Renal pelvis (tissue), 4 donors: ENCODE measurements around the gene PYY. TPM values are rescaled to one million over a fixed set of nuclear protein-coding genes. Genes with fewer than 3 reads are reported as not detected.
A peak's percentile ranks its signal among the peaks of the same experiment; 100 is the strongest.

ENCODE experiments used
- DNase-seq: peaks from one replicate; pipeline ENCODE4 v3.0.0-alpha.2; 2013
- polyA plus RNA-seq, 3 donors: library from polyadenylated mRNA; unstranded; fragments of 120-200 nt; gene quantifications; one replicate each; pipeline ENCODE4 v1.2.1, GENCODE V29; 2013; ENCODE audit not compliant: insufficient read length in 3 of 3

PYY gene
- polyA plus RNA-seq, 3 donors = 0.19 to 0.45 (median 0.30) TPM

DNA sequence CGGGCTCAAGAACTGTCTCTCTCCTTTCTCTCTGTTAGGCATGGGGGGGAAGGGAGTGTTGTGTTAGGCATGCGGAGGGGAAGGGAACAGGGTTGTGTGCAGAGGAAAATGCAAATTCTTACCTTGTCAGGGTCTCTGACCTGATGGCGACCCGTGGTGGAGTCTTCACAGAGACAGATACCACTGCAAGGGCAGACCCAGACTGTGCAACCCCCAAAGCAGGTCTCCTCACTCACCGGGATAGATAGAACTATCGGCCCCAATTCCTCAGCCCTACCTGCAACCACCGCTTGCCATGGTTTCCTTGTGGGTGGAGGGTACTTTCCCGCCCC is 36.8 kb downstream of the PYY start:
- no peak for DNase-seq

GRCh38 chr17:43916385-43916784 is 37.4 kb downstream of the PYY start:
- no peak for DNase-seq

DNA sequence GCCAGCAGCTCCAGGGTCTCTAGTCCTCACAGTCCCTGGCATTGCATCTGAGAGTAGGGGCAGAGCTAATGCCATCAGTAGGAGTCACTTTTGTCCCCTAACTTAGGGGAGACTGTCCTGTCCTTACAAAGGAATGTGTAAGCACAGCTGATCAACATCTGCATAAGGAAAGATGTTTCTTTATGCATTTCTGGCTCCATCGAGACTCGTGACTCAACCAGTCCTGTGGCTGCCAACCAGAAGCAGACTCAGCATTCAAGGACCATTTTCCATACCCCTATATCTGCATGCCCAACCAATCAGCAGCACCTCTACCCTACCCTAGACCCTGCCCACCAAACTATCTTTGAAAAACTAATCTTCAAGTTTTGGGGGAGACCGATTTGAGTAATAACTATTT is 38.2 kb downstream of the PYY start:
- no peak for DNase-seq

- DNase-seq = no peak
These were observed 39.3 kb downstream of the PYY start for GRCh38 chr17:43914451-43914850.

DNA sequence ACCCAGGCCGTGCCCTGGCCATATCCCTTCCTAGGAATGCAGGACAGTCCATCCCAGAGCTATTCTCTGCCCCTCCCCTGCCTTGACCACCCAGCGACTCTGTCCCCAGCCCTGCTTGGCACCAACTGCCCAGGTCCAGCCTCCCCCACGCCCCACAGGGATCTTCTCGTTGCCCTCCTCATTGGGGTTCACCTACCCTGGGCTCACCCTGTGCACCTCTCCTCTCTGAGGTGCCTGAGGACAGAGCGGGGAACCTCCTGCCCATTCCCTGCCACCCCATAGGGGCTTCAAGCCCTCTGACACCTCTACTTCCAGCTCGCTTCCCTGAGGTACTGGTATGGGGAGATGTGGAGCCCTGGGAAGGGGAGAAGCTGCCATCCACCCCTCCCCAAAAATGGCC is 40.2 kb downstream of the PYY start:
- DNase-seq = no peak

- DNase-seq = no peak
These were observed 41.0 kb downstream of the PYY start for GRCh38 chr17:43912635-43913304.

- no peak for DNase-seq
These were observed 41.8 kb downstream of the PYY start for GRCh38 chr17:43911904-43912303.

- DNase-seq = no peak
These were observed 44.1 kb downstream of the PYY start for GRCh38 chr17:43909537-43910231.

GRCh38 chr17:43907998-43908721 is 45.6 kb downstream of the PYY start:
- DNase-seq = peak; percentile 67

- DNase-seq = peak; percentile 88
These were observed 46.2 kb downstream of the PYY start, which contains the start of gene MPP2 for GRCh38 chr17:43907425-43907981. Gene MPP2 (minus strand): TSS chr17:43907536. CDS start chr17:43904460, 3,076 bp downstream.

DNA sequence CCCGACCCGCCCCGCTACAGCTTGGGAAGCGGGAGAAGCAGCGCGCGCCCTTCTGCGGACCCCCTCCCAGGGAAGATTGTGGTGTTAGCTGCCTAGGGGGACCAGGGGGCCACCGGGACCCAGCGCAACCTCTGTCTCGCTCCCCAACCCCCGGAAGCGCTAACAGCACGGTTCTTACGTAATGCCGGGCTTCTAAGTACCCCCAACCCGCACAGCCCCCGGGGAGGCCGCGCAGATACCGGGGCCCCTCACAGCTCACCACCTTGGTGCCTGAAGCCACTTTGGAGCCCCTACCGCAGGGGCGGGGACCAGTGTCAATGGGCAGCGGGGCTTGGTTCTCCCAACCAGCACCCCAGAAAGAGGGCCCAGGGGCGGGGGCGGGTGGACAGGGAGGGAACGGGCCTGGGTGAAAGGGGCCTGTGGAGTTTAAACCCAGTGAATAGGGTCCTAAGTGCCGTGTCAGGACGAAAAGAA is 46.8 kb downstream of the PYY start:
- no peak for DNase-seq

- peak; percentile 78 for DNase-seq
These were observed 47.5 kb downstream of the PYY start for GRCh38 chr17:43905985-43906852.

- DNase-seq = no peak
These were observed 48.2 kb downstream of the PYY start for GRCh38 chr17:43905400-43905984.

Other genes starting within 250 kb of the PYY start
- gene SOST, start 195.1 kb downstream of the PYY start, polyA plus RNA-seq = 10 to 100 TPM; 51.8 to 59.3 (median 58.2) TPM
- gene DUSP3, start 175.0 kb downstream of the PYY start, polyA plus RNA-seq = 10 to 100 TPM; 58.0 to 59.0 (median 58.2) TPM
- under 1 TPM; 0.06 to 0.15 (median 0.10) TPM for gene CFAP97D1, start 173.5 kb downstream of the PYY start, polyA plus RNA-seq
- 10 to 100 TPM in 2 of 3 donors, 1 to 10 TPM in 1; 7.4 to 13.1 (median 12.6) TPM for gene MPP3, start 120.8 kb downstream of the PYY start, polyA plus RNA-seq
- 1 to 10 TPM in 2 of 3 donors, under 1 TPM in 1; 0.83 to 1.6 (median 1.2) TPM for gene CD300LG, start 106.8 kb downstream of the PYY start, polyA plus RNA-seq
- gene MPP2, start 46.4 kb downstream of the PYY start, polyA plus RNA-seq = 1 to 10 TPM; 7.4 to 8.0 (median 7.9) TPM
- under 1 TPM; 0.19 to 0.78 (median 0.52) TPM for gene PPY, start 11.5 kb downstream of the PYY start, polyA plus RNA-seq
- 1 to 10 TPM; 3.4 to 3.8 (median 3.6) TPM for gene NAGS, start 50.7 kb upstream of the PYY start, polyA plus RNA-seq
- gene TMEM101, start 61.0 kb upstream of the PYY start, polyA plus RNA-seq = 10 to 100 TPM; 41.7 to 50.5 (median 47.0) TPM
- gene LSM12, start 112.7 kb upstream of the PYY start, polyA plus RNA-seq = 10 to 100 TPM; 38.4 to 41.6 (median 39.2) TPM
- 10 to 100 TPM; 78.6 to 94.0 (median 92.4) TPM for gene G6PC3, start 116.8 kb upstream of the PYY start, polyA plus RNA-seq
- 10 to 100 TPM; 49.4 to 57.4 (median 53.8) TPM for gene HDAC5, start 169.7 kb upstream of the PYY start, polyA plus RNA-seq
- gene HROB, start 188.0 kb upstream of the PYY start, polyA plus RNA-seq = 1 to 10 TPM; 4.8 to 5.8 (median 5.5) TPM
- 1 to 10 TPM; 2.1 to 4.7 (median 4.4) TPM for gene ASB16, start 216.8 kb upstream of the PYY start, polyA plus RNA-seq
- 10 to 100 TPM; 50.3 to 60.8 (median 50.4) TPM for gene TMUB2, start 233.0 kb upstream of the PYY start, polyA plus RNA-seq
- 10 to 100 TPM; 62.8 to 76.8 (median 64.6) TPM for gene ATXN7L3, start 245.9 kb upstream of the PYY start, polyA plus RNA-seq